SKM-1 (cell line): ENCODE data around the gene SLC47A1.
A peak's percentile ranks its signal among the peaks of the same experiment; 100 is the strongest.
"Not testable (repeated sequence)": the region's sequence is repeated elsewhere in the genome, so short reads cannot be mapped to it uniquely, and the experiment has no call there.

Source experiments
- DNase-seq: peaks from one replicate; lab custom pipeline; 2025; ENCODE audit not compliant: unreplicated experiment; lab: John Stamatoyannopoulos, UW

The SLC47A1 gene, protein sequence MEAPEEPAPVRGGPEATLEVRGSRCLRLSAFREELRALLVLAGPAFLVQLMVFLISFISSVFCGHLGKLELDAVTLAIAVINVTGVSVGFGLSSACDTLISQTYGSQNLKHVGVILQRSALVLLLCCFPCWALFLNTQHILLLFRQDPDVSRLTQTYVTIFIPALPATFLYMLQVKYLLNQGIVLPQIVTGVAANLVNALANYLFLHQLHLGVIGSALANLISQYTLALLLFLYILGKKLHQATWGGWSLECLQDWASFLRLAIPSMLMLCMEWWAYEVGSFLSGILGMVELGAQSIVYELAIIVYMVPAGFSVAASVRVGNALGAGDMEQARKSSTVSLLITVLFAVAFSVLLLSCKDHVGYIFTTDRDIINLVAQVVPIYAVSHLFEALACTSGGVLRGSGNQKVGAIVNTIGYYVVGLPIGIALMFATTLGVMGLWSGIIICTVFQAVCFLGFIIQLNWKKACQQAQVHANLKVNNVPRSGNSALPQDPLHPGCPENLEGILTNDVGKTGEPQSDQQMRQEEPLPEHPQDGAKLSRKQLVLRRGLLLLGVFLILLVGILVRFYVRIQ

DNA sequence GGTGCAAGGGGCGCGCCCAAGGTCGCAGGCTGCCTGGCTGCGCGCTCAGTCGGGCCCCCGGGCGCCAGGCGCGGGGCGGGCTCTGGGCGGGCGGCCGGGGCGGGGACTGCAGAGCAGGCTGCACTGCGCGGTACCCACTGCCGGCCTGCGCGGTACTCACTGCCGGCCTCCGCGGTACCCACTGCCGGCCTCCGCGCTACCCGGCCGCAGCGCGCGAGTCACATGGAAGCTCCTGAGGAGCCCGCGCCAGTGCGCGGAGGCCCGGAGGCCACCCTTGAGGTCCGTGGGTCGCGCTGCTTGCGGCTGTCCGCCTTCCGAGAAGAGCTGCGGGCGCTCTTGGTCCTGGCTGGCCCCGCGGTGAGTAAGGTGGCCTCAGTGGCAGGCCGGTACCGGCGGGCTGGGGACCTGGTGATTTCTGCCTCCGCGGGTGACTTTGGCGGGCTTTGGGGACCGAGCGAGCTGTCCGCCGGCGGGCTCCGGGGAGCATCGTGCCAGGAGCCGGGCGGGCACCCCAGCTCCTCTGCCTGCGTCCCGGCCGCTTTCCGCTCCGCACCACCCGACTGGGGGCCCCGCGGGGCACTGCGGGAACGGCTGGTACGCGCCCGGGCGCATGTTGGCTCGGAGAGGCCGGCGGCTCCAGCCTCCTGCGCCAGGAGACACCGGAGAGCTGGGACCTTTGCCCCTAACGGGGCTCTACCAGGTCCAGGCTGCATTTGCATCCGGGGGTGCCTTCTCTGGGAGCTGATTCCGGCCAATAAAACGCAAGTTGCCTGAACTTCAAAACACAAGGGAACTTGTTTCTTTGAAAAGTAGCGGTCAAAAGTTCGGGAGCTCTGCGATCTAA lies at the start of gene SLC47A1:
Gene SLC47A1, plus strand, starts transcription at position 137 of the 844 bp plus-strand sequence. Its CDS starts 86 bp downstream, at position 223.
- DNase-seq, result no peak

DNA sequence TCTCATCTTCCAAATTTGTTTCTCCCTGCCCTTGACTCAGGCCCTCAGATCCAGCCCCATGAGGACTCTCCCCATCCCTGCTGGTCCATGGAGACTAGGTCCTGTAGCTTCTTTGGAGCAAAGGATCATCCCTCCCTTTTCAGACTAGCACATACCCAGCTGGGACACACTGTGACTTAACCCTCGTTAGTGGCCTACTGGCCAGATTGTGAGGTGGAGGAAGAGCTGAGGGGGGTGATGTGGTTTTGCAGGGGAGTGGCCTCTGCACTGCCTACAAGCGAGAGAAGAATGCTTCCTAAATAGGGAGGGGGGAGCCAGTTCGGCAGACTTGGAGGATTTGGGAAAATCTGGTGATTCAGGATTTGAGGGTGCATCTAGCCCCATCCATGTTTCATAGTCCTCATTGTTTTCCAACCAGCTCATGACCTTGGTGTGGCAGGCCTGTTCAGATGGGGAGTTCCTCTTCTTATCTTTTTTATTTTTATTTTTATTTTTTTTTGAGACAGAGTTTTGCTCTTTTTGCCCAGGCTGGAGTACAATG lies 47.8 kb upstream of the SLC47A1 start:
- DNase-seq, result no peak

DNA sequence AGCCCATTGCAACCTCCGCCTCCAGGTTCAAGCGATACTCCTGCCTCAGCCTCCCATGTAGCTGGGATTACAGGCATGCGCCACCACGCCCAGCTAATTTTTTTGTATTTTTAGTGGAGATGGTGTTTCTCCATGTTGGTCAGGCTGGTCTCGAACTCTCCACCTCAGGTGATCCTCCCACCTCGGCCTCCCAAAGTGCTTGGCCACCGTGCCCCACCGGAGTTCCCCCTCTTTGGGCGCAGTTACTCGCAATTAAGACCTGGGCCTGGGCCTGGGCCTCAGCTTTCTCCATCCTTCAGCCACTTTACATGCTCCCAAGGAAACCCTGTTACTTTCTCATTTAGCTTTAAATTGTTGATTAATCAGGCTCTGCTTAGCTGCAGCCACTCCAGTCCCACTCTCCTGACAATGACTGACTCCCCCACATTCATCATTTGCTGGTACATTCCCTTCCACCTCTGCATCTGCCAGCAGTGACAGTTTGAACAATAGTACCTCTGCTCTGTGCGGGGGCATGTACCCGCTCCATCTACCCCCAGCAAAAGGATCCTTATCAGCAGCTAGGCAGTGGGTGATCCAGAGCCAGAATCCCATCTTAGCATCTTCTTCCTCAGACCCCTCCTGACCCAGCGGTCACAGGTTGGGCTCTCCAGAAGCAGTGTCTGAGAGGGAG lies 47.2 kb upstream of the SLC47A1 start:
- DNase-seq, result no peak

DNA sequence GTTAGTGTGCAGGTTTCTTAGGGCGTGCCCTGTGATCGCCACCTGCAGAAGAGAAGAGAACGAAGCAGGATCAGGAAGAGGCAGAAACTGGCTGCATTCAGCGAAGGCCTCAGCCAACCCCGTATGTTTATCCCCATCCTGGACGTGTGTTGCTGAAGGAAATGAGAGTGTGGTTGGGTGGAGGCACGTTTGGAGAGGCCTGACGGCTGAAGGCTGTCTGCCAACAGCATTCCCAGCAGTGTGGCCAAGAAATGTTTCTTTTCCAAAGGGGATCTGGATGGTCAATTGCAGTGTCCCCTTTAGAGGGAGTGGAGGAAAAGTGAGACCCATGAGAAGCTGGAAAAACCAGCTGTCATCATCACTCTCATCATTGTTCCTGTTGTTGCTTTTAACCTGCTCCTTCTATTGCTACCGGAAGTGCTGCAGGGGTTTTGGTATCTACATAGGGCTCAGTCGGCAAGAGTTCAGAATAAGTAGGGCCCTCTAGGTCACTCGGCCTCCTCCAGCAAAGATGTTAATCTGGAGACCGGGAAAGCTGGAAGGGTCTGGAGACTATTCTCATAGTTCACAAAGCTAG lies 46.5 kb upstream of the SLC47A1 start:
- DNase-seq, result no peak

DNA sequence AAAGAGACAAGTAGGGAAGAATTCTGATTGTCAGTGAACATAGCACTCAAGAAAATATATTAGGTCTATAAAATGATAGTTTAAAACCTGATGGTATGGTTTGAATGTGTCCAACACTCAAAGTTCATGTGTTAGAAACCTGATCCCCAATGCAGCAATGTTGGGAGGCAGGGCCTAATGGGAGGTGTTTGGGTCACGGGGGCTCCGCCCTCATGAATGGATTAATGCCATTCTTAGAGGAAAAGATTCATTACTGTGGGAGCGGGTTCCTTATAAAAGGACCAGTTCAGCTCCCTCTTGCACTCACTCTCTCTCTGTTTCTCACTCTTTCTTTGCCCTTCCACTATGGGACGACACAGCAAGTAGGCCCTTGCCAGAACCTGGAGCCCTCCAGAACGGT lies 41.5 kb upstream of the SLC47A1 start:
- DNase-seq, result no peak

DNA sequence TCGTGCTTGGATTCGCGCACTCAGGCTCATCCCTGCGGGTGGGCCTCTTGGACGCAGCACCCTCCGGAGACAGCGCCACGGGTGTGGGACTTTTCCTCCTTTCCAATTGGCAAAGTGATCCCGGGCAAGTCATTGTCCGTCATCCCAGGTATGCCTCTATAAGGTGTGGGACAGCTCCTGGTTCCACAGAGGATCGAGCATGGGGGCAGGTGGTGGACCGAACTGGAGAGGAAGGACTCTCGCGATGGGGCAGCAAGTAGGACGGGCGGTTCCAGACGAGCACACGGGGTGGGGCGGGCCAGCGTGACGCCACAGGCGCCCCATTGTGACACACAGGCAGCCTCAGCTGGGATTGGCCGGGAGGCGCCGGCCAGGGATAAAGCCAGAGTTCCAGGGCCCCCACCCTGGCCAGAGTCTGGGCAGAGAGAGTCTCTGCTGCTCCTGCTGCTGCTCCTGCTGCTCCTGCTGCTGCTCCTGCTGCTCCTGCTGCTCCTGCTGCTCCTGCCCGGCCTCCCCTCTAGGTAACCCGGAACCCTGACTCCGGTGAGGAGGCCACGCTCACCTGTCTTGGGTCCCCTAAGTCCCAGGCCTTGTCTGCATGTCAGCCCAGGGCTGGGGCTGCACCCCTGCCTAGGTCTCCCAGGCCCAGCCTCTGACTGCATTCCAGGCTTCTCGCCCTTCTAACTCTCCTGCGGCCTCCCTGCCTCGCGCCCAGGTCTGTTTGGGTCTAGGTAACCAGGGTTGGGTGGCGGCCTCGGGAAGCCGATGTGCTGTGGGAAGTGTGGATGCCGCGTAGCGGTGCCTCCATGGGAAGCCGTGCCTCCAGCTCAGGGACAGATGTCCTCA lies 38.5 kb upstream of the SLC47A1 start:
- DNase-seq, result no peak

DNA sequence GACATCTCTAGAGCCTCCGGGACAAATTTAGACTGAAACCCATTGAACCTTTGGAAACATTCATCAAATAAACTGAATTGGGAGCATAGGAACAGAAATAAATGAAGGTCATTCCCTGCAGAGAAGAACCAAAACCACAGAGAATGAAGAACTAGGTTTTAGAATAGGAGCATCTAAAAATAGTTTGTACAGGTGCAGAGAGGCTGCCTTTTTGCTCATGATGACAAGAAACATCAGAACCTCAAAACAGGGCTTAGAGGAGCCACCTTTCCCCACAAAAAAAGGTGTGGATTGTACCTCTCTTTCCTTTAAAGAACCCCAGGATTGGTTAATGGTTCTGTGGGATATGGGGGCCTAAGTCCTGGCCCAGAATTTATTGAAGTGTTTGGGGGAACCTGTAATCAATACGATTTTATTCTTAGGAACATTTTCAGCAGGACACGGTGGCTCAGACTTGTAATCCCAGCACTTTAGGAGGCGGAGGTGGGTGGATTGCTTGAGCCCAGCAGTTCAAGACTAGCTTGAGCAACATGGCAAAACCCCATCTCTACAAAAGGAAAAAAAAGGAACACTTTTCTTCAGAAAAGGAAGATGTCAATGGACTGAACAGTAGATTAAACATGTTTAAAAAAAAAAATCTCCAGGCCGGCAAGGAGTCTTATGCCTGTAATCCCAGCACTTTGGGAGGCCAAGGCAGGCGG lies 37.7 kb upstream of the SLC47A1 start:
- no peak for DNase-seq

DNA sequence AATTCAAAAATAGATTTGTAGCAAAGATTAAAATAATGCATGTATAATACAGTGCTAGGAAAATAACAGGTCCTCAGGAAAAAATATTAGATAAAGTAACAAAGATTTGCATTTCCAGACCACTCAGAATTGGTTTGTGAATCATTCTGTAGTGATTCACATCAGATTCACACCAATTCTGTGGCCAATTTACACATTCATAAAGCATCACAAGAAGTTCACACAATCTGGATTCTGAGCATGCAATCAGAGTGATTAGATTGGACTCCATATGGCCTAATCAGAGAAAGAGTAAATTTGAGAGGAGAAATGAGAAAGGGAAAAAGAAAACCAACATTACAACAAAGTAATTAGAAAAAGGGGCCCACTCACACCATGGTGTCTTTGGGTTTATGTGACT lies 36.0 kb upstream of the SLC47A1 start:
- DNase-seq, result no peak

DNA sequence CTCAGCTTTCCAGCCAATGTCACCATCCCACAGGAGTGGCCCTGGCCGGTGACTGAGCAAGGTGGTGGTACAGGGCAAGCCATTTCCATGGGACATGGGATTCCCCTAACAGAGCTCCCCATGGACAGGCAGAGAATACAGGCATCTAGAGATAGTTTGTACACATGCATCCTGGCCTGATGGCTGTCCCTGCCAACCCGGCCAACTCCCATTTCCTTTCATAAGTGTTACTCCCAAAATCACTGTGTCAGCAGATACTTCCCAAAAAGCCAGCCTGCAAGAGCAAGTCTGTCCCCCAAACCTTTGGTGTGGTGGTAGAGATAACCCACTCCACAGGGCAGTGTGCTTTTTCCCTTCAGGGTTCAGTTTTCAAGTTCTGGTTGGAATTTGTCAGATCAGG lies 32.4 kb upstream of the SLC47A1 start:
- DNase-seq, result no peak

DNA sequence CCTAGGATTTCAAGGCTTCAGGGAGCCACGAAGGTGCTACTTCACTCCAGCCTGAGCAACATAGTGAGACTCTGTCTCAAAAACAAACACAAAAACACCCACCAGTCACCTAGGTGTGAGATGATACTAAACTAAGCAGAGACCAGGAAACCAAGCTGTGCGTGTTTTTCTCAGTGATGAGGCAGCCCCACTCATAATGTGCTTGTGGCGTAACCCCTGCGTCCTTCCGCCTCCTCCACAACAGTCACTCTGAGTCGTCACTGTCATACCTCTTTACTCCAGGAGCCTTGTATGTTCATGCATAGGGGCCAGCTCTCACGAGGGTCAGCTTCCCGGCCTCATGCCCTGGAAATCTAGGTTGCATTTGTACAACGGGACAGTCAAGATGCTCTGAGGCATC lies 31.1 kb upstream of the SLC47A1 start:
- no peak for DNase-seq

DNA sequence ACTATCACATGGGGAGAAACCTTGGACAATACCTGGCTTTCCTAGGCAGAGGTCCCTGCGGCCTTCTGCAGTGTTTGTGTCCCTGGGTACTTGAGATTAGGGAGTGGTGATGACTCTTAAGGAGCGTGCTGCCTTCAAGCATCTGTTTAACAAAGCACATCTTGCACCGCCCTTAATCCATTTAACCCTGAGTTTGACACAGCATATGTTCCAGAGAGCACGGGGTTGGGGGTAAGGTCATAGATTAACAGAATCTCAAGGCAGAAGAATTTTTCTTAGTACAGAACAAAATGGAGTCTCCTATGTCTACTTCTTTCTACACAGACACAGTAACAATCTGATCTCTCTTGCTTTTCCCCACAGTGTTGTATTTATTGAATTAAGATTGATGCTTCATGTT lies 28.1 kb upstream of the SLC47A1 start:
- not testable (repeated sequence) for DNase-seq

DNA sequence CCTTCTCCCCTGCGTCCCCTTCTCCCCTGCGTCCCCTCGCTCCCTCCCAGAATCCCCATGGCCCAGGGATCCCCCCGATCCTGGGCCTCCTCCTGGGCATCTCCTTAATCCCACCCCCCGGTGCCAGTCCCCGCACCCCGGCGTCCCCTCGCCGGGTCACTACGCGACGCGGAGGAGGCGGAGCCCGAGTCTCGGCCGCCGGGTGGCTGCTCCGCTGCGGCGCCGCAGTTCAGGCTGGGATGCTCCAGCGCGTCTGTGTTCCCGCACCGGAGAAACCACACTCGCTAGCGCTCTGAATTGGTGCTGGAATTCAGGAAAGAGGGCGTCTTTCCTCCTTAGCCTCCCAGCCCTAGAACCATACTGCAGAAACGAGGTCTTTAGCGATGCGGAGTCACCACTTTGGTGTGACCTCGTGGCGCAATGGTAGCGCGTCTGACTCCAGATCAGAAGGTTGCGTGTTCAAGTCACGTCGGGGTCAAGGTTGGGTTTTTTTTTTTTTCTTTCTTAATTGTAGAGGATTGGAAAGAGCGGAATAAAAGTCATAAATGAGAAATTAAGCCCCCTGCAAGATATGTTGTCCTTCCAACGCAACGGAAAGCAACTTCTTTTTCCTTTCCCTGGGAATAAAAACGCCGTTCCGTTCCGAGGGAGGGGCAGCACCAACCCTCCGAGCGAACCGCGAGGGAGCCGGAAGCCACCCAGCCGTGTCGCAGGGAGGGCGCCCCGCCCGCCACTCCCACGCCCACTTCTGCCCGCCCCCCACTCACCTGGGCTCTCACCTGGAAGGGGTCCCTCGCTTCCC lies 25.7 kb upstream of the SLC47A1 start:
- DNase-seq, result peak; percentile 74

DNA sequence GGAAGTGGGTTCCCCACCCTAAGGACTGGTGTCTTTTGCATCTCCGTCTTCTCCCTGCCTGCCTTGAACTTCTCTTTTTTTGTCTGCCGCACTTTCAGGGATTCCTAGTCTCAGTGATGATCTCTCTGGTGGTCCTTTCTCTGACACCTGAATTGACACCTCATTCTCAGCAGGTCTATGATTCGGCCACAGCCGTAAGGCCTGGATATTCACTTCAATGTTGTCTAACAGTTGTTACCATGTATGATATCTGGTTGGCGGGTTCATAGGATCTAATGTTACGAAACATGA lies 25.1 kb upstream of the SLC47A1 start:
- no peak for DNase-seq

DNA sequence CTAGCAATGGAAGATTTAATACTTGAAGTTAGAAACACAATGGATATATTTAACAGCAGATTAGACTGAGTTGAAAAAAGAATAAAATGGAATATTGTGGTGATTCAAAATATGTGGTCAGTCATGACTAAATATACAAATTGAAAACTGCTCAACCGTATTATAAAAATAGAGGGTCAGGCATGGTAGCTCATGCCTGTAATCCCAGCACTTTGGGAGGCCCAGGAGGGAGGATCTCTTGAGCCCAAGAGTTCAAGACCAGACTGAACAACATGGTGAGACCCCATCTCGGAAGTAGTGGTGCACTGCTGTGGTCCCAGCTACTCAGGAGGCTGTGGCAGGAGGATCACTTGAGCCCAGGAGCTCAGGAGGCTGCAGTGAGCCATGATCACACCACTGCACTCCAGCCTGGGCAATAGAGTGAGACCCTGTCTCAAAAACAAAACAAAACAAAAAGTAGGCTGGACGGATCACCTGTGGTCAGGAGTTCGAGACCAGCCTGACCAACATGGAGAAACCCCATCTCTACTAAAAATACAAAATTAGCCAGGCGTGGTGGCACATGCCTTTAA lies 24.3 kb upstream of the SLC47A1 start:
- not testable (repeated sequence) for DNase-seq

DNA sequence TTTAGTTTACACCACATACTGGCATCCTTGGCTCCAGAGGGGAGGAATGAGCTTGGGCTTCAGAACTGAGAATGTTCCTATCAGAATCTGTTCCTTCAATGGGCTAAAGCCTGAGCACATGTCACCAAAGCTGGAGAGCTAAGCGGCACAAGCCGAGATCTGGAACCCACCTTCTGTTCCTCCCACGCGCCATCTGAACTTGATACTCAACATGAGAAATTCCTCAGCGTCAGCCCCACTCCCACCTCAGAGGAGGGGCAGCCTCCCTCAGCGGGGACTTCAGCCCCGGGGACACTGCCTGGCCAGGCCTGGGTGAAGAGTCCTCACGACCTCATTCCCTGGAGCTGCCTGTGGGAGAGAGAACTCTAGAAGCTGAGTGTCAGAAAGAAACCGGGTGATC lies 22.8 kb upstream of the SLC47A1 start:
- DNase-seq, result no peak

DNA sequence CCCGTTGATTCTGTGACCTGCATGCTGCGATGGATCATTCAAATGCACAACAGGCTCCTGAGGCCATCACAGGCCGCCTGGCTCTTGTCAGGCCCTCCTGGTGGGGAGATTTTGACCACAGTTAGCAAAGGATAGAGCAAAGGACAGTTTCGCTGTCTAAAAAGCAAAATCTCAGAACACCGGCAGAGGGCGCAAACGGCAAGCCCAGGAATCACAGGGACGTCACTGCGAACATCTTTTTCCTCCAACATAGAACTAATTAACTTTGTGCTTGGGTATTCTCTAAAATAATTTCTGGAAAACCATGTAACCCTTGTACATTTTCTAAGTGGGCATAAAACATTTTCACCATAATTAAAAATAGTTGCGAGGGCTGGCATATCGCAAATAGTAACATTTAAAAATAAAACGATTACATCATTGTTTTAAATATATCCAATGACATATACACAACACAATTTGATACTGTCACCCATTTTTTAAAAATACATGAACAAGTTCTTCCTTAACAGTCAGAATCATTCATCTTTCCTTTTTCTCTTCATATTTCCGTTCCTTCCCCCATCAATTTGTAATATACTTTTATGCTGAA lies 19.7 kb upstream of the SLC47A1 start:
- DNase-seq, result peak; percentile 59

DNA sequence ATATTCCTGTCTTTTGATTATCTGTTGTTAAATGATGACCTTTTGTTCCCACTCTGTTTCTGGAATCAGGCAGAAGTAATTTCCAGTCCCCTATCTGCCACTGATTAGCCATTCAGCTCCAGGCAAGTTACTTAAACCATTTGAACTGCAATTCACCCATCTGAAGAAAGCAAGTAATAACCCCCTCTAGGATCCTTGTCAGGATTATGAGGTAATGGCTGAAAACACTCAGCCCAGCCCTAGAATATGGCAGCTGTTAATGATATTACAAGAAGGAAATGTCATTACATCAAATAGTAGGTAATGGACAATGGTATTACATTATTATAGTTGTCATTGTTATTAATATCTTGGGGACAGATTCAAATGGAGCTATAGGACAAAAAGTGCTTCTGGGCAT lies 16.0 kb upstream of the SLC47A1 start:
- DNase-seq, result no peak
